K562 (cell line): ENCODE data around the gene HPS4. TPM values are rescaled to one million over a fixed set of nuclear protein-coding genes. Genes with fewer than 3 reads are reported as not detected.

ENCODE experiments used
- ARNT ChIP-seq, 2 experiments: fragments of 450-650 bp; IDR thresholded peaks; 2 replicates each; pipeline ENCODE4 v1.6.1; 2016; ENCODE audit warnings: mild to moderate bottlenecking in 1 of 2
- CBFB ChIP-seq: sonication (generic); formaldehyde crosslinking; IDR thresholded peaks from 2 replicates; pipeline ENCODE4 v1.4.0; 2020; ENCODE audit warnings: mild to moderate bottlenecking, missing genetic modification reagents
- DNMT1 ChIP-seq: fragments of 450-650 bp; IDR thresholded peaks from 2 replicates; pipeline ENCODE4 v1.6.1; 2016; ENCODE audit warnings: antibody characterized with exemption, mild to moderate bottlenecking
- ELF1 ChIP-seq: fragments of 200-800 bp; sonication (Bioruptor generic); IDR thresholded peaks from 2 replicates; pipeline ENCODE4 v1.6.1; 2016; ENCODE audit warnings: missing genetic modification characterization, missing compliant biosample characterization
- ESRRA ChIP-seq: fragments of 450-650 bp; IDR thresholded peaks from 2 replicates; pipeline ENCODE4 v1.6.1; 2014; ENCODE audit warnings: low read depth, mild to moderate bottlenecking, moderate library complexity, borderline replicate concordance
- HDGF ChIP-seq: fragments of 450-650 bp; IDR thresholded peaks from 2 replicates; pipeline ENCODE4 v1.6.1; 2016
- HLTF ChIP-seq: fragments of 450-650 bp; IDR thresholded peaks from 2 replicates; pipeline ENCODE4 v1.6.1; 2016
- KLF13 ChIP-seq: fragments of 450-650 bp; IDR thresholded peaks from 2 replicates; pipeline ENCODE4 v1.6.1; 2016; ENCODE audit warnings: missing genetic modification characterization, low read depth, mild to moderate bottlenecking, missing compliant biosample characterization, moderate library complexity, borderline replicate concordance
- L3MBTL2 ChIP-seq: fragments of 450-650 bp; IDR thresholded peaks from 2 replicates; pipeline ENCODE4 v1.6.1; 2016; ENCODE audit warnings: mild to moderate bottlenecking, moderate library complexity
- NELFE ChIP-seq: IDR thresholded peaks from 2 replicates; pipeline ENCODE4 v1.6.1; 2011; ENCODE audit warnings: mild to moderate bottlenecking; ENCODE audit not compliant: insufficient read depth, insufficient read length
- NEUROD1 ChIP-seq: fragments of 150-350 bp; IDR thresholded peaks from 2 replicates; pipeline ENCODE4 v1.6.1; 2014; ENCODE audit warnings: borderline replicate concordance, low read length, low read depth; ENCODE audit not compliant: partially characterized antibody
- NFE2 ChIP-seq: IDR thresholded peaks from 2 replicates; pipeline ENCODE4 v1.6.1; 2014; ENCODE audit warnings: antibody characterized with exemption, low read depth
- NR2F6 ChIP-seq: fragments of 450-650 bp; formaldehyde crosslinking; IDR thresholded peaks from 2 replicates; pipeline ENCODE4 v1.4.0; 2020; ENCODE audit warnings: mild to moderate bottlenecking
- POLR2A ChIP-seq: fragments of 450-650 bp; conservative IDR thresholded peaks from 2 replicates; pipeline ENCODE4 v1.6.1; 2016
- RAD51 ChIP-seq: fragments of 450-650 bp; IDR thresholded peaks from 2 replicates; pipeline ENCODE4 v1.7.1; 2016; ENCODE audit warnings: low read depth, mild to moderate bottlenecking, borderline replicate concordance
- WHSC1 ChIP-seq: IDR thresholded peaks from one replicate; pipeline ENCODE4 v1.6.1; 2012; ENCODE audit warnings: low read length, control low read depth, inconsistent platforms
- ZNF124 ChIP-seq: sonication (generic); formaldehyde crosslinking; IDR thresholded peaks from 2 replicates; pipeline ENCODE4 v1.8.1; 2022; ENCODE audit warnings: missing genetic modification reagents
- polyA plus RNA-seq, 8 experiments: library from polyadenylated mRNA; depleted of rRNA in 4 of 8; stranded (reverse) in 5 of 8; unstranded in 3 of 8; fragments of >200 nt; fragmentation: Nextera tagmentation in 2 of 8; fragmentation: Illumina TruSeq in 1 of 8; extraction: Ambion mirVana in 2 of 8; extraction: Trizol in 1 of 8; gene quantifications; 2 replicates each; pipeline versions ENCODE4 v1.2.1 to v1.2.3, GENCODE V29; 2011 to 2014; ENCODE audit warnings: inconsistent platforms in 1 of 8, missing spikeins in 1 of 8
- total RNA-seq, 7 experiments: library from RNA; depleted of rRNA in 6 of 7; stranded (reverse); fragments of >200 nt in 6 of 7; fragmentation: Illumina TruSeq in 2 of 7; extraction: Trizol in 2 of 7; gene quantifications; 2 replicates each; pipeline versions ENCODE4 v1.2.1 to v1.2.3, GENCODE V29; 2011 to 2021; ENCODE audit warnings: low replicate concordance in 1 of 7
- TF ChIP-seq, protein P1 (sequence below): fragments of 450-650 bp; IDR thresholded peaks from 2 replicates; pipeline ENCODE4 v1.6.1; 2017; ENCODE audit warnings: antibody characterized with exemption, mild to moderate bottlenecking
- TF ChIP-seq, protein P2 (sequence below): fragments of 250-450 bp; sonication (Bioruptor Pico); IDR thresholded peaks from 2 replicates; pipeline ENCODE4 v1.5.0; 2020; ENCODE audit warnings: mild to moderate bottlenecking, borderline replicate concordance
- TF ChIP-seq, protein P3 (sequence below): sonication (generic); formaldehyde crosslinking; IDR thresholded peaks from 2 replicates; pipeline ENCODE4 v1.8.1; 2022; ENCODE audit warnings: missing genetic modification reagents
- TF ChIP-seq, protein P4 (sequence below): sonication (generic); formaldehyde crosslinking; IDR thresholded peaks from 2 replicates; pipeline ENCODE4 v1.5.0; 2020; ENCODE audit warnings: missing genetic modification reagents

HPS4 gene
- total and polyA plus RNA-seq, 9 of the 15 experiments (the other 6 are each of a cell fraction or from before 2014, with no cell fraction given) = 12.8 to 29.2 (median 25.3) TPM

DNA sequence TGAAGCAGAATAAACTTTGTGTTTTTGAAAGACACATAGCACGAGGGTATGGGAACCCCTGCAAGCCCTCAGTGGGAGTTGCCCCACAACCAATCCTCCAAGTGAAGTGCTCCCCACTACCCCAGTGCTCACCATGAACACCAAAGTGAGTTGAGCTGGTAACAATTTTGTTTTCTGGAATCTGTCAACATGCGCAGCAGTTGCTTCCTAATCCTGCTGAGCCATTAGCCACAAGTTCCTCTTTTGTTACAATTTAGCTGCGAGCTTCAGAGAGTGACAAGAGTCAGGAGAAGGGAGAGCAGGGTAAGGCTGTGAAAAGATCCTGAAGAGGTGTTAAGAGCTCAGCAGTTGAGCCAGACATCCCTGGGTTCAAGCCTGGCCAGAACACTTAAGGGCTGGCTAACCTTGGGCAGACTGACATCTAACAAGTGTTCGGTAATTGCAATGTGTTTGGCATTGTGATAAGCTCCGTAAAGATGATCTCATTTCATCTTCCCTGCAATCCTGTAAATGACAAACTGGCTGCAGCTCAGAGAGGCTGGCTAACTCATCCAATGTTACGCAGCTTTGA lies 78.6 kb downstream of the HPS4 start (continued):
- no peak for TF ChIP-seq ZNF124
- no peak for TF ChIP-seq POLR2A
- TF ChIP-seq ESRRA = peak; percentile 73; the same call in 1 of the 2 replicates
- TF ChIP-seq, protein P1, sequence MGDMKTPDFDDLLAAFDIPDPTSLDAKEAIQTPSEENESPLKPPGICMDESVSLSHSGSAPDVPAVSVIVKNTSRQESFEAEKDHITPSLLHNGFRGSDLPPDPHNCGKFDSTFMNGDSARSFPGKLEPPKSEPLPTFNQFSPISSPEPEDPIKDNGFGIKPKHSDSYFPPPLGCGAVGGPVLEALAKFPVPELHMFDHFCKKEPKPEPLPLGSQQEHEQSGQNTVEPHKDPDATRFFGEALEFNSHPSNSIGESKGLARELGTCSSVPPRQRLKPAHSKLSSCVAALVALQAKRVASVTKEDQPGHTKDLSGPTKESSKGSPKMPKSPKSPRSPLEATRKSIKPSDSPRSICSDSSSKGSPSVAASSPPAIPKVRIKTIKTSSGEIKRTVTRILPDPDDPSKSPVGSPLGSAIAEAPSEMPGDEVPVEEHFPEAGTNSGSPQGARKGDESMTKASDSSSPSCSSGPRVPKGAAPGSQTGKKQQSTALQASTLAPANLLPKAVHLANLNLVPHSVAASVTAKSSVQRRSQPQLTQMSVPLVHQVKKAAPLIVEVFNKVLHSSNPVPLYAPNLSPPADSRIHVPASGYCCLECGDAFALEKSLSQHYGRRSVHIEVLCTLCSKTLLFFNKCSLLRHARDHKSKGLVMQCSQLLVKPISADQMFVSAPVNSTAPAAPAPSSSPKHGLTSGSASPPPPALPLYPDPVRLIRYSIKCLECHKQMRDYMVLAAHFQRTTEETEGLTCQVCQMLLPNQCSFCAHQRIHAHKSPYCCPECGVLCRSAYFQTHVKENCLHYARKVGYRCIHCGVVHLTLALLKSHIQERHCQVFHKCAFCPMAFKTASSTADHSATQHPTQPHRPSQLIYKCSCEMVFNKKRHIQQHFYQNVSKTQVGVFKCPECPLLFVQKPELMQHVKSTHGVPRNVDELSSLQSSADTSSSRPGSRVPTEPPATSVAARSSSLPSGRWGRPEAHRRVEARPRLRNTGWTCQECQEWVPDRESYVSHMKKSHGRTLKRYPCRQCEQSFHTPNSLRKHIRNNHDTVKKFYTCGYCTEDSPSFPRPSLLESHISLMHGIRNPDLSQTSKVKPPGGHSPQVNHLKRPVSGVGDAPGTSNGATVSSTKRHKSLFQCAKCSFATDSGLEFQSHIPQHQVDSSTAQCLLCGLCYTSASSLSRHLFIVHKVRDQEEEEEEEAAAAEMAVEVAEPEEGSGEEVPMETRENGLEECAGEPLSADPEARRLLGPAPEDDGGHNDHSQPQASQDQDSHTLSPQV = no peak
- no peak for TF ChIP-seq DNMT1
- peak; percentile 50 for TF ChIP-seq L3MBTL2
- no peak for TF ChIP-seq HLTF
- no peak for TF ChIP-seq ELF1 (tag)
- TF ChIP-seq NEUROD1 = peak; percentile 67
- TF ChIP-seq HDGF = no peak
- no peak for TF ChIP-seq WHSC1
- peak; percentile 72 for TF ChIP-seq NFE2
- peak in 1 of 2 experiments; percentile 91; a peak in 2 of 4 replicates for TF ChIP-seq ARNT (IDR thresholded peaks at IDR 0.05)
- TF ChIP-seq NELFE = no peak
- TF ChIP-seq, protein P2, sequence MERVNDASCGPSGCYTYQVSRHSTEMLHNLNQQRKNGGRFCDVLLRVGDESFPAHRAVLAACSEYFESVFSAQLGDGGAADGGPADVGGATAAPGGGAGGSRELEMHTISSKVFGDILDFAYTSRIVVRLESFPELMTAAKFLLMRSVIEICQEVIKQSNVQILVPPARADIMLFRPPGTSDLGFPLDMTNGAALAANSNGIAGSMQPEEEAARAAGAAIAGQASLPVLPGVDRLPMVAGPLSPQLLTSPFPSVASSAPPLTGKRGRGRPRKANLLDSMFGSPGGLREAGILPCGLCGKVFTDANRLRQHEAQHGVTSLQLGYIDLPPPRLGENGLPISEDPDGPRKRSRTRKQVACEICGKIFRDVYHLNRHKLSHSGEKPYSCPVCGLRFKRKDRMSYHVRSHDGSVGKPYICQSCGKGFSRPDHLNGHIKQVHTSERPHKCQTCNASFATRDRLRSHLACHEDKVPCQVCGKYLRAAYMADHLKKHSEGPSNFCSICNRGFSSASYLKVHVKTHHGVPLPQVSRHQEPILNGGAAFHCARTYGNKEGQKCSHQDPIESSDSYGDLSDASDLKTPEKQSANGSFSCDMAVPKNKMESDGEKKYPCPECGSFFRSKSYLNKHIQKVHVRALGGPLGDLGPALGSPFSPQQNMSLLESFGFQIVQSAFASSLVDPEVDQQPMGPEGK (CRISPR knock-in tag) = no peak
- no peak for TF ChIP-seq CBFB (CRISPR knock-in tag)
- no peak for TF ChIP-seq KLF13 (tag)
- no peak for TF ChIP-seq RAD51
- TF ChIP-seq, protein P3, sequence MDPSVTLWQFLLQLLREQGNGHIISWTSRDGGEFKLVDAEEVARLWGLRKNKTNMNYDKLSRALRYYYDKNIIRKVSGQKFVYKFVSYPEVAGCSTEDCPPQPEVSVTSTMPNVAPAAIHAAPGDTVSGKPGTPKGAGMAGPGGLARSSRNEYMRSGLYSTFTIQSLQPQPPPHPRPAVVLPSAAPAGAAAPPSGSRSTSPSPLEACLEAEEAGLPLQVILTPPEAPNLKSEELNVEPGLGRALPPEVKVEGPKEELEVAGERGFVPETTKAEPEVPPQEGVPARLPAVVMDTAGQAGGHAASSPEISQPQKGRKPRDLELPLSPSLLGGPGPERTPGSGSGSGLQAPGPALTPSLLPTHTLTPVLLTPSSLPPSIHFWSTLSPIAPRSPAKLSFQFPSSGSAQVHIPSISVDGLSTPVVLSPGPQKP (CRISPR knock-in tag) = no peak
- TF ChIP-seq, protein P4, sequence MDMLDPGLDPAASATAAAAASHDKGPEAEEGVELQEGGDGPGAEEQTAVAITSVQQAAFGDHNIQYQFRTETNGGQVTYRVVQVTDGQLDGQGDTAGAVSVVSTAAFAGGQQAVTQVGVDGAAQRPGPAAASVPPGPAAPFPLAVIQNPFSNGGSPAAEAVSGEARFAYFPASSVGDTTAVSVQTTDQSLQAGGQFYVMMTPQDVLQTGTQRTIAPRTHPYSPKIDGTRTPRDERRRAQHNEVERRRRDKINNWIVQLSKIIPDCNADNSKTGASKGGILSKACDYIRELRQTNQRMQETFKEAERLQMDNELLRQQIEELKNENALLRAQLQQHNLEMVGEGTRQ (CRISPR knock-in tag) = no peak
- TF ChIP-seq NR2F6 (CRISPR knock-in tag) = no peak
